HUDEP-2 (cell line): Measurements from ENCODE around the gene ATP11A.
A peak's percentile ranks its signal among the peaks of the same experiment; 100 is the strongest.

Experiments
- DNase-seq, 76 experiments: peaks; one replicate each; lab custom pipeline; 2025; ENCODE audit not compliant: unreplicated experiment in 76 of 76; lab: John Stamatoyannopoulos, UW

The ATP11A gene

DNA sequence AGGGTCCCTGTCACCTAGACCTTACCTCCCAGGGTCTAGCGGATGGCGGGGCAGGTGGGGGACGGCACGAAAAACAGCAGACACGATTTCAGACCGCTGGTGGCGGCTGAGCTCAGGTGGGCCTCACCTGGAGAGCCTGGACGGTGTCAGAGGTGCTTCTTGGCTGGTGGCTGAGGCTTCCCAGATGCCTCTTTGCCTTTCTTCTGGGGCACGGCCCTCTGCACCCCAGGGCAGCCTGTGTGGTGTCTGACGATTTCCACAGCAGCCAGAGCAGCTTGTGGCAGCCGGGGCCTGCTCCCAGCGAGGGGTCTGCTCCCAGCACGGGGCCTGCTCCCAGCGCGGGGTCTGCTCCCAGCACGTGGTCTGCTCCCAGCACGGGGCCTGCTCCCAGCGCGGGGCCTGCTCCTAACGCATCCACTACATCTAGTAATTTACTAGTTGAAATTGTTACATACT lies 66.7 kb downstream of the ATP11A start:
- no peak for DNase-seq

GRCh38 chr13:112756967-112757758 lies 67.3 kb downstream of the ATP11A start:
- DNase-seq = no peak

- DNase-seq = no peak
Measured at GRCh38 chr13:112757759-112758086, 67.9 kb downstream of the ATP11A start.

DNA sequence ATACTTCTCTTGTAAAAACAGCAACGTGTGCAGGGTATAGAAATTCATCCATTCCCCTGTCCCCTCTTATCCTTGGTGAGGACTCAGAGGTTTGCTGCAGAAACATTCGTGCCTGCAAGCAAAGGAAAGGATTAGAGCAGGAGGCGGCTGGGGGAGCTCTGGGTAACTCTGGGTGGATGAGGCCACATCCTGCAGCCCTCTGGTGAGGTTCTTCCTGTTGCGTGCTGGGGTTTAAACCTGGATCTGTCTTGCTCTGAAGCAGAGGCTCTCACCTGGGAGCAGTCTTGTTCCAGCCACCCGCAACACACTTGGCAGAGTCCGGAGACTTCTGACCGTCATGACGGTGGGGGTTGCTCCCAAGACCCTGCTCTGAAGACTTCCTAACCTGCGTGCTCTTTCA lies 69.2 kb downstream of the ATP11A start:
- DNase-seq = no peak

DNA sequence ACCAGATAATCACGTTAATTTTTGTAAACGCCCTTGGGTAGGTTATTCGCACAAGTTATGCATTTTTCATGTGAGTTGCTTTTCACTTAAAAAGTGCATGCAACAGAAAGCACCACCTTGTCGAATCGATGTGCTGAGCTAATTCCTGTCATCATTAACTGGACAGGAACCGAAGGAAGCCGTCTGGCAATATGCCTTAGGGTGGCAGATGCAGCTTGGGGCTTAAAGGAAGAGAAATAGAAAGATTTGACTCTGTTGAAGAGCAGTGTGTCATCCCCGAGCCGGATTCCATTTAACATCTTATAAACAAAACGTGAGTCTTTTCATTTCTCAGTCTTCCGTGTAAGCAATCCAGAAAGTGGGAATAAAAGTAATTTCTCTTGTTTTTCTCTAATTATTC lies 70.0 kb downstream of the ATP11A start:
- DNase-seq = no peak

DNA sequence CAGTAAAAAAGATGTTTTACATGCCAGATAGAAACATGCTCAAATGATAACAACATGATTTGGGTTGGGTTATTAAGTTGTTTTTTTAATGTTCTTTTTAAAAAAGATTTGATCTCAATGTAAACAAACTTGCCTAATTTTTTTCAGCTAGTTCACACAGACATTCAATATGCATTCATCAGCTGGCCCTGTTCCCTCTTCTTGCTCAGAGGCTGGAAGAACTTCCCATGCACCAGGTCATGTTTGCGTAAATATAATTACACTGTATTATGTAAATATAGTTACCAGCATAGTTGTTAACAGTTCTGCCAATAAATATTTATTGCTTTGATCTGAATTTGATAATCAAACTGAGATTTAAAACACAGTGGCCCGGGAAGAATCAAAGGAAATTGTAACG lies 70.6 kb downstream of the ATP11A start:
- no peak for DNase-seq

GRCh38 chr13:112760931-112761330 lies 71.1 kb downstream of the ATP11A start:
- no peak for DNase-seq

GRCh38 chr13:112761701-112762689 lies 72.2 kb downstream of the ATP11A start:
- DNase-seq = no peak

DNA sequence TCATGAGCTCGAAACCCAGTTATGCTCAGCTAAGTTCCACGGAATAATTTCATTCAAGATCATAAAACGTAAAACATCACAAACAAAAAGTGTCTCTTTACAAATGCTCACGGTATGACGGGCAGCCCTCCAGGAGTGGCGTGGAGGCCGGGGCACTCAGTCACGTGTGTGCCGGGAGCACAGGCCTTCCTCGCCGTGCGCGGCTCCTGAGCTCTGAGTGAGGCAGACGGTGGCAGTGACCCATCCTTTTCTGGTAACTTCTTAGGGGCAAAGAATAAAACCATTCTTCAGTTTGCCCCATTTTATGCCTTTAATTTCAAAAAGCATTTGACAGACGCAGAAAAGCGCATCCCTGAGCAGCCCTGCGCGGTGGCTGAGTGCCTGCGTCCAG lies 72.8 kb downstream of the ATP11A start:
- no peak for DNase-seq

GRCh38 chr13:112764028-112764427 lies 74.2 kb downstream of the ATP11A start:
- DNase-seq = no peak

DNA sequence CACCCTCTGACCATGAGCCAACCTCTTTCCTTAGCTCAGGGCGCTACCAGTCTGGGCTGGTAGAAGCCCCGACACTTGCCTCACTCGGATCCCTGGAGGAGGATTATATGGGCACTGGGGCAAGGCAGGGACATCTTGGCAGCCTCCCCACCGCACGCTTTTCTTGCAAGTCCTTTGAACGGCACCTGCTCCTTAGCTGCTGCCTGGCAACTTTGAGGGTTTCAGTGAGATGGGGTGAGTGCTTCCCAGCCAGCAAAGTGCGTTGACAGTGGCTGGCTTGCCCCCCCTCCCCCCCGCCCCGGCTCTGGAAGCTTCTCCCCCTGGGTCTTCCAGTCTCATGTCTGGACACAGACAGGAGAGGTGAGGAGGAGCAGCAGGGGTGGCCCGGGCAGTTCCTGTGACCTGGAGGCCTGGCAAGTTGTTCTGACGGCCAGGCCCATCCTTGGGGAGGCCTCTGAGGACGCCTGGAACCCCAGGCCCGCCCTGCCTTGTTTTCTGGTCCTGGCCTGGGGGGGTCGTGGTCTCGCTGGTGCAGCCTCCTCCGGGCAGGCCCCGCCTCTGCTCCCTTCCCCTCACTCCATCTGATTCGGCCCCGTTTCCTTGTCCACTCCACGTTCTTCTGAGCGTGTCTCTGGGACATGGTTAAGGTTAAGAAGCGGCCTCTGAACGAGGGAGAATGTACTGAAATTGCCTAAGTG lies 75.2 kb downstream of the ATP11A start:
- DNase-seq = no peak

- DNase-seq = no peak
Measured at GRCh38 chr13:112765731-112766130, 75.9 kb downstream of the ATP11A start.

DNA sequence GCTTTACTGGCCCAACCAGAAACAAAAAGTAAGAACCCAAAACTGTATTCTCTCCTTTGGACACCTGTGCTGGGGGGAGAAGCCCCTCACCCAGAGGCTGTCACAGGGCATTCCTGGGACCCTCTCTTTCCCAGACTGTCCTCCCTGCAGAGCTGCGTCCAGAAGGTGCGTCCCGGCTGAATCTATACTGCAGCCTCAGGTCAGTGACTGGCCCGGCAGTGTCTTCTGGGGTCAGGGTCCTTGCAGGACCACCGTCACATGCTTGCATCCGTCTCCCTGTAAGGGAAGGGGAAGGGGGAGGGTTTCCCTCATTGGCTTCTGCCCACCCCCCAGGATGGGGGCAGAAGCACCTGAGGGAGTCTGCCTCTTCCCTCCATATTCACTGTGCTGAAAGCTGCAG lies 76.5 kb downstream of the ATP11A start:
- DNase-seq = no peak

DNA sequence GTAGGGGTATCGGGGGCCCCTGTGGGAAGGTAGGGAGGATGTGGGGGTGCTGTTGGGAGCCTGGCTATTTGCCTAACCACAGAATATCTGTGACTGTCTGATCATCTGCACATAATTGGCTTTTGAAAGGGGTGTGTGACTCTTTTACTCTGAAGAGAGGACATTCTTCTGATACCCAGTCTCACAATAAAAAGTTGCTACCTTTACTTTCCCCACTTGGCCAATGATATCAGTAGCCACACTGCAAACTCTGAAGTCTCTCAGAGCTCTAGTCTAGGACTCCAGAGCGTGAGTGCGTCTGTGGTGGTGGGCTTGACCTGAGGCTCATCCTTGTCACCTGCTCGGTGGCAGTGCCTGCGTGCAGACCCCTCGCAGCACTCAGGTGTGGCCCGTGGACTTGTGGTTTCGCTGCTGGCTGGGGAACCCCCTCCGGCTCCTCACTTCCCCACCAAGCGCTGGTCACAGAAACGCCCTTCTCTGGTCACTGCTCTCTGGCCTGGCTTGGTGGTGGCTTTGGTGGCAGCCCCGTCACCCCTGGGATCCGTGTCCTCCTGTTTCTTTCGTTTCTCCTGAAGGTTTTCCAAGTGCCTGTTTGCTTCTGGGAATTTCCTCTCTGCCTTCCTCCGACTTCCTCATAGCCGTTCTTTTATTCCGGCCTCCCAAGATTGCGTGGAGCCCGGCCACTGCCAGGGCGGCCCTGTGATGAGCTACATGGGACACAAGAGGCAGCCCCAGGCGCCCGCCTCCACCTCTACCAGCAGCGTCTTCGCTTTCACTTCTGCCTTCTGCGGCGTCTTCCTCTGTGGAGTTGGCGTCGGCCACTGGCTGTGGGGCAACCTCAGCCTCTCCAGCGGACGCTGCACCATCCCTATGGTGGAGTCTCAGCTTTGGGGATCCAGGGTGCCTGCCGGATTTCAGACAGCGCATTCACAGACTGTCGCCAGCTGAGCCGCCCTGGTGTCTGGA lies 78.0 kb downstream of the ATP11A start:
- DNase-seq = no peak

DNA sequence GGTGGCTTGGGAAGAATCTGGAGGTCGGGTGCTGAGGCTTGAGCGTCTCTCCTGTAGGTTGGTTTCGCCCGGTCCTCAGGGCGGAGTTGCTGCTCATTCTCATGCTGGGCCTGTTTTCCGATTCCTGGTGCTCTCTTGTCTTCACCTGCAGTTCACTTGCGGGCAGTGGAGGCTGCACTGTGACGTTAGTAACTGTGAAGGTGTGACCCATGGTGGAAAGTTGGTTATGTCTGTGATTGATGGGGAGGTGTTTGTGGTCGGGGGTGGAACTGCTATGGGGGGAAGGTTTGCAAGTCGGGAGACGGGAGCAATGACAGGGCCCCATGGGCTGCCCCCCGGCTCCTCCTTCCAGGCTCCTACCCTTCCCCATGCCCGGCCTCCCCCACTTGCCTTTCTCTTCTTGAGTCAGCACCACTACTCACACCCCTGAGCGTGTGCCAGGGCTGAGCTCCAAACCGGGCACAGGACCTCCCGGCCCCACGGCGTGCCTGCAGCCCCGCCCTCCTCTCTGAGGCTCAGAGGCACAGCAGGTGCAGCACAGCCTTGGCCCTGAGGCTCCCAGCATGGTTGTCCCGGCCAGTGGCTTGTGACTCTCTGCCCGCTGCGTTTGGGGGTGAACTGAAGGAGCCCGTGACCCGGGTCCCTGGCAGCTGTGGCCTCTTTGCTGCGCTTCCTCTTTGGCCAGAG lies 79.1 kb downstream of the ATP11A start:
- peak in 14 of 76 experiments; percentile 2 to 39 (median 11) for DNase-seq

- no peak for DNase-seq
Measured at GRCh38 chr13:112769615-112770014, 79.8 kb downstream of the ATP11A start.

GRCh38 chr13:112770504-112770903 lies 80.7 kb downstream of the ATP11A start:
- no peak for DNase-seq

DNA sequence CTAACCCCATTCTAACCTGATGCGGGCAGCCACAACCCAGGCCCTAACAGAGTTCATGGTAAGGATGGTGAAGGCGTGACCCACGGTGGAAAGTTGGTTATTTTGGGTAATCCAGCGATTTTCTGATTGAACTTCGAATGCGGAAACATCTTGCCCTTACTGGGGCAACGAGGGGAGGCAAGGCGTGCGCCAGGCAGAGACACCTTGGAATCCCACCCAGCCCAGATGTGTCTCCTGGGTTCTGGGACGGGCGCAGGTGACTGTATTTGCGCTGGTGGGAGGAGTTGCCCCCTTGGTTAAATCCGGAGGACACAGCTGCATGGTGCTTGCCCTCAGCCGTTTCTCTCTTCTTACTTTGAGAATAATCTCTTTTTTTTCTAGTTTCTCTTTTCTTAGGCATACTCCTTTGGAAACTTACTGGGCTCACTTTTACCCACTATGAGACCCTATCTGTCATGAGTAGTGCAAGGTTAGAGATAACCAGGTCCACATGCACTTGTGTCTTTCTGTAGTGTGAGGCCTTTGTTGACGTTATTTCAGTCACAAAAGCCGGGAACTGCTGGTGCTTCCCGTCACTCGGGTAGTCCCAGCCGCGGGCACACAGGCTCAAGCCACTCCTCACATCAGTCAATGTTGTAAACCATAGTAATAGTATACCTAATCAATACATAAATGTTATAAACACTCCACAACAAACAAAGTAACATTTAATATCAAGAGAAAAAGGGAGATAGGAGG lies 81.5 kb downstream of the ATP11A start:
- DNase-seq = no peak
